ENCODE data around the gene ZFR2. TPM values are rescaled to one million over a fixed set of nuclear protein-coding genes. Genes with fewer than 3 reads are reported as not detected.

Gene ZFR2
- total RNA-seq, 1 donor from 2014 or later = not detected

DNA sequence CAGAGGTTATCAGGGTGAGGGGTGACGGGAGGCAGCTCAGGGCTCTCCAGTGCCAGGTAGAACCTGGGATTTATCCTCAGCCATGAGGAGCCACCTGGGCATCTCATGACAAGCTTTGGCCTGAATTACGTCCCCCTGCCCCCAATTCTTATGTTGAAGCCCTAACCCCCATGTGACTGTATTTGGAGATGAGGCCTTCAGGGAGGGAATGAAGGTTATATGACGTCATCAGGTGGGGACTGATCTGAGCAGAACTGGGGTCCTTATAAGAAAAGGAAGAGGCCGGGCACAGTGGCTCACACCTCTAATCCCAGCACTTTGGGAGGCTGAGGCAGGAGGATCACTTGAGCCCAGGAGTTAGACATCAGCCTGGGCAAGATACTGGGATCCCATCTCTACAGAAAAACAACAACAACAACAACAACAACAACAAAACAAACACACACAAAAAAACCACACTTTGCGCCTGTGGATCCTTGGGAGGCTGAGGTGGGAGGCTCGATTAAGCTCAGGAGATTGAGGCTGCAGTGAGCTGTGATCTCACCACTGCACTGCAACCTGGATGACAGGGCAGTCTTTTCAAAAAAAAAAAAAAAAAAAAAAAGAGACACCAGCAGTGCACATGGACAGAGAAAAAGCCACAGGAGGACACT is 18.4 kb downstream of the ZFR2 start:
- Histone ChIP-seq H3K4me3 (no peak overlapping the region), H3K4me1 (no peaks in the 10 kb centered on the region), H3K27me3 (ENCODE audit: low read depth) (peaks cover 4% of the 10 kb centered on the region), H3K36me3 (no peaks in the 10 kb centered on the region), H3K27ac (replicated peaks) (no peak overlapping the region), H3K9me3 (replicated peaks) (peaks cover 24% of the 10 kb centered on the region)
- no peak for DNase-seq
- intact Hi-C loops (cut with micrococcal nuclease) = no loop called here
- TF ChIP-seq, protein P1, sequence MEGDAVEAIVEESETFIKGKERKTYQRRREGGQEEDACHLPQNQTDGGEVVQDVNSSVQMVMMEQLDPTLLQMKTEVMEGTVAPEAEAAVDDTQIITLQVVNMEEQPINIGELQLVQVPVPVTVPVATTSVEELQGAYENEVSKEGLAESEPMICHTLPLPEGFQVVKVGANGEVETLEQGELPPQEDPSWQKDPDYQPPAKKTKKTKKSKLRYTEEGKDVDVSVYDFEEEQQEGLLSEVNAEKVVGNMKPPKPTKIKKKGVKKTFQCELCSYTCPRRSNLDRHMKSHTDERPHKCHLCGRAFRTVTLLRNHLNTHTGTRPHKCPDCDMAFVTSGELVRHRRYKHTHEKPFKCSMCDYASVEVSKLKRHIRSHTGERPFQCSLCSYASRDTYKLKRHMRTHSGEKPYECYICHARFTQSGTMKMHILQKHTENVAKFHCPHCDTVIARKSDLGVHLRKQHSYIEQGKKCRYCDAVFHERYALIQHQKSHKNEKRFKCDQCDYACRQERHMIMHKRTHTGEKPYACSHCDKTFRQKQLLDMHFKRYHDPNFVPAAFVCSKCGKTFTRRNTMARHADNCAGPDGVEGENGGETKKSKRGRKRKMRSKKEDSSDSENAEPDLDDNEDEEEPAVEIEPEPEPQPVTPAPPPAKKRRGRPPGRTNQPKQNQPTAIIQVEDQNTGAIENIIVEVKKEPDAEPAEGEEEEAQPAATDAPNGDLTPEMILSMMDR (IDR thresholded peaks at IDR 0.05; ENCODE audit: borderline replicate concordance) = no peak

DNA sequence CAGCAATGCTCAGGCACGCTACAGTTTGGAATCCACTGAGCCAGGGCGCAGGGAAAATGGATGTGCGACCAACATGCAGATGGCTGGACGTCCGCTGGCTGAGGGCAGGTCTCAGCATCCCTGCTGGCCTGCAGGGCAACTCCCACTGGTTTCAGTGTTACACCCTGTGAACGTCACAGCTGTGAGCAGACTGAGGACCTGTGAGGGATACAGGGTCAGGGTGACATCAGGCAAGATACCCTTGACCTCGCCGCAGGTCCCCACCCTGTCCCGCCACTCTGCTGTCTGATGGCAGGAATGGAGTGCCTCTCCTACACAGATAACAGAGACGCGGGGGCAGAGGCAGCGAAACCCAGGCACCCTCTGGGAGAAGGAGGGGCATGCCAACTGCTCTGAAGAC is 19.1 kb downstream of the ZFR2 start:
- TF ChIP-seq, protein P1 (IDR thresholded peaks at IDR 0.05; ENCODE audit: borderline replicate concordance) = no peak
- no peaks in the 10 kb centered on the region for H3K36me3 ChIP-seq
- intact Hi-C loops (cut with micrococcal nuclease) = no loop called here

DNA sequence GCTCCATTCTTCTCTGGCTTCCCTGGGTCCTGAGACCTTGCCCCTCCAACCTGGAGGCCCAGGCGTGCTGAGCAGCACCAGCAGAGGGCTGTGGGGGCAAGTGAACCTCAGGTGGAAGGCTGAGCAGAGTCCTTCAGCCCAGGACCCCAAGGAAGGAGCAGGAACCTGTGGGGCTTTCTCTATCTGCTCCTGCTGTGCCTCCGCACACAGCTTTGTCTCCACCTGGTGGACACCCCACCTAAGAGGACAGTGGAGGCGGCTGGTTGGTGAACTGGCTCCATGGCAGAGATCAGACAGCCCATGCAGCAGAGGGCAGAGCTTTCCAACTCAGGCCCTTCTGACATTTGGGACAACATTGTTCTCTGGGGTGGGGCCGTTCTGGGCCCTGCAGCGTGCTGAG is 19.7 kb downstream of the ZFR2 start:
- peaks cover 24% of the 10 kb centered on the region for H3K9me3 ChIP-seq (replicated peaks)
- TF ChIP-seq, protein P1 (IDR thresholded peaks at IDR 0.05; ENCODE audit: borderline replicate concordance) = no peak
- peaks cover 6% of the 10 kb centered on the region for H3K27me3 ChIP-seq (ENCODE audit: low read depth)
- no peak overlapping the region for H3K4me3 ChIP-seq
- H3K27ac ChIP-seq (replicated peaks) = no peak overlapping the region
- no peaks in the 10 kb centered on the region for H3K4me1 ChIP-seq
- no peak for DNase-seq
- no peaks in the 10 kb centered on the region for H3K36me3 ChIP-seq
- intact Hi-C loops (cut with micrococcal nuclease) = no loop called here

More for the DNA sequence above, 19.1 kb downstream of the ZFR2 start:
- Histone ChIP-seq H3K9me3 (replicated peaks) (peaks cover 24% of the 10 kb centered on the region), H3K27ac (replicated peaks) (no peak overlapping the region), H3K4me1 (no peaks in the 10 kb centered on the region), H3K27me3 (ENCODE audit: low read depth) (peaks cover 4% of the 10 kb centered on the region), H3K4me3 (no peak overlapping the region)
- no peak for DNase-seq

DNA sequence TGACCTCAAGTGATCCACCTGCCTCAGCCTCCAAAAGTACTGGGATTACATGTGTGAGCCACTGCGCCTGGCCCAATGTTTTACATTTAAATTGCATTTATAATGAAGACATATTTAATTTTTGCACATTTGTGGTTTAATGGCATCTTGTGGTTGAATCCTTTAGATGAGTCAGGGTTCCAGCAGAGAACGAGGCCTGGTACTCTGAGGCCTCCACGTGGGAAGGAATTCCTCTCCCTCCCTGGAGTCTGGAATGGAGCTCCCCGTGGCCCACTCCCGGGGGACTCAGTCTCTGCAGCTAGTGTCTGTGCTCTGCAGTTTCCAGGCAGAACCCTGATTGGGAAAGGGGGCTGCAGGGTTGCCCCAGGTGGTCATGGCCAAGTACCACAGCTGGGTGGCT is 24.2 kb downstream of the ZFR2 start:
- intact Hi-C loops (cut with micrococcal nuclease) = no loop called here
- no peaks in the 10 kb centered on the region for H3K4me1 ChIP-seq
- H3K4me3 ChIP-seq = no peak overlapping the region
- no peak overlapping the region for H3K27ac ChIP-seq (replicated peaks)
- H3K36me3 ChIP-seq = no peaks in the 10 kb centered on the region
- no peak for DNase-seq
- TF ChIP-seq, protein P1 (IDR thresholded peaks at IDR 0.05; ENCODE audit: borderline replicate concordance) = no peak
- H3K27me3 ChIP-seq (ENCODE audit: low read depth) = peaks cover 17% of the 10 kb centered on the region
- H3K9me3 ChIP-seq (replicated peaks) = peaks cover 4% of the 10 kb centered on the region

DNA sequence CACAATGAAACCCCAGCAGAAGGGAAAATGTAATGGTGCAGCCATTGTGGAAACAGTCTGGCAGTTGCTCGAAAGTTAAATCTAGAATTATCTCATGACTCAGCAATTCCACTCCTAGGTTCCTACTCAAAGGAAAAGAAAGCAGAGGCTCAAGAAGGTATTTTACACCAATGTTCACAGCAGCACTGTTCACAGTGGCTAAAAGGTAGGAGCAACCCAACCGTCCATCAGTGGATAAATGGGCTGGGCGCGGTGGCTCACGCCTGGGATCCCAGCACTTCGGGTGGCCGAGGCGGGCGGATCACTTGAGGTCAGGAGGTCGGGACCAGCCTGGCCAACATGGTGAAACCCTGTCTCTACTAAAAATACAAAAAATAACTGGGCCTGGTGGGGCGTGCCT is 25.9 kb downstream of the ZFR2 start:
- Histone ChIP-seq H3K36me3 (no peaks in the 10 kb centered on the region), H3K4me1 (no peaks in the 10 kb centered on the region), H3K27me3 (ENCODE audit: low read depth) (peaks cover 20% of the 10 kb centered on the region), H3K9me3 (replicated peaks) (peaks cover 4% of the 10 kb centered on the region), H3K4me3 (no peak overlapping the region), H3K27ac (replicated peaks) (no peak overlapping the region)
- TF ChIP-seq, protein P1 (IDR thresholded peaks at IDR 0.05; ENCODE audit: borderline replicate concordance) = no peak
- intact Hi-C loops (cut with micrococcal nuclease) = no loop called here
- no peak for DNase-seq
